ENCODE measurements around the gene LRRC71. TPM values are rescaled to one million over a fixed set of nuclear protein-coding genes. Genes with fewer than 3 reads are reported as not detected.

Gene LRRC71
- total RNA-seq, 1 donor: 0.36 TPM

DNA sequence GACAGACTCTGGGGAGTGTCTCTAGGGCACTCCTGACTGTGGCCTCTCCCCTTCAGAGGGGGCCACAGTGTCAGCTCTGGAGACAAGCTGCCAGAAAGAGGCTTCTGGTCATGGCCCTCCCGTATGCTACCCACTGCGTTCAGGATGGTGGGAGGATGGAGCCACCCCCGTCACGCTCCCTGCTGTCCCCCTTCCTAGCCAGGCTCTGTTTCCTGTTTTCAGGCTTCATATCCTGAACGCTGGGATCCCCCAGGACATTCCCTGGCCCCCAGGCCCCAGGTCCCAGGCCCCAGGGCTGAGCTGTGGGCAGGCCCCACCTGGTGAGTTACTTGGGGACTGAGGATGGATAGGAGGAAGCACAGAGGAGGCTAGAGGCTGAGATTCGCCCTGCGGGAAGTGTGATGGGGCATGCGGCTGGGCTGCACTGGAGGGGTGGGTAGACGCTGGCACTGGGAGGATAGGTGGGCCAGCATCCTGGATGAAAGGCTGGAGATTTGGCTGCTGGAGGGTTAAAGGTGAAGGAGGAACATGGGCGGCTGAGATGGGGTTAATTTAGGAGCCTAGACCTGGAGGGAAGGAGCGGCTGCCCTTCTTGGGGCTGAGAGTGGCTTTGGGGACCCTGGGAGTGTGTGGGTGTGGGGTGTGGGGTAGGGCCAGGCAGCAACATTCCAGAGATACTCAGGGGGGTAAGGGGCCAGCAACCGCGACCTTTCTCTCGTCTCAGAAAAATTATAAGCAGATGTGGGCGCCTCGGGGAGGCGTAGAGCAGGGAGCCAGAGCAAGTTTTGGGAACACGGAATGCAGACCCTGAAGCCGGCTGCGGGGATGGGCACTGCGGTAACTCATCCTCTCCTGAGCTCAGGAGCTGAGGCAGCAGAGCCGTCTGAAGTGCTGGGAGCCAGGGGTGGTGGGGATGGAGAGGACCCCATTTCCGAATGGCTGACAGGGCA, 18.2 kb upstream of the LRRC71 start:
- peak overlapping the region; percentile 19 for H3K4me2 ChIP-seq (ENCODE audit: insufficient read depth, low read length)

DNA sequence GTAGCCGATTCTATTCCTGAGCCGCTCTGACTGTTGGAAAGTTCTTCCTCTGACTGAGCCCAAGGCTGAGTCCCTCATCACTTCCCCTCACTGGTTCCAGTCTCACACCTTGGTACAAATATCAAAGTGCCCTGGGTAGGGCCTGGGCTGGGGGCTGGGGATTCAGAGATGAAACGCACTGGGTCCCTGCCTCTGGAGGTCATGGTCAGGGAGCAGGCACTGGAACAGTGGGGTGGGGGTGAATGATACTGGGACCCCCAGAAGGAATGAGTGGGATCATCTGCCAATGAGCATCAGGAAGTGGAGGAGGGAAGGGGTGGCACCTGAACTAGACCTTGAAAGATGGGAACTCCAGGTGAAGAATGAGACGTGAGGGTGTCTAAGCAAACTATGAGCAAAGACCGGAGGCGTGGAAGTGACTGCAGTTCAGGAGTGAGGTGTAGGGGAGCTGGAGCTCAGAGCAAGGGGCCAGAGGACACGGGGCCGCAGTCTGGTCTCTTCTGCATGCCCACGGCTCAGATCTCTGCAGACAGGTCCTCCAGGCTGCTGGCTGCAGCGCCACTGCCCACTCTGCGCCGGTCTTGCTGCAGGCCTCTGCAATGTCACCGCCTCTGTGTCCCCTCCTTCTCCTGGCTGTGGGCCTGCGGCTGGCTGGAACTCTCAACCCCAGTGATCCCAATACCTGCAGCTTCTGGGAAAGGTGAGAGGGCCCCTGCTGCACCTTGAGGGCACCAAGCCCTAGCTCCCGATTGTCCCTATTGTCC, 16.9 kb upstream of the LRRC71 start:
- Histone ChIP-seq H3K4me1 (ENCODE audit: insufficient read depth, low read length) (peaks cover 68% of the 10 kb centered on the region), H3K27me3 (ENCODE audit: insufficient read depth, low read length) (no peaks in the 10 kb centered on the region), H4K20me1 (ENCODE audit: insufficient read depth, low read length) (peaks cover 4% of the 10 kb centered on the region), H3K4me3 (ENCODE audit: insufficient read depth, low read length) (no peak overlapping the region), H3K36me3 (ENCODE audit: insufficient read depth, low read length) (peaks cover 30% of the 10 kb centered on the region), H2AFZ (ENCODE audit: low read length) (no peak overlapping the region), H3K4me2 (ENCODE audit: insufficient read depth, low read length) (no peak overlapping the region), H3K27ac (ENCODE audit: low read depth, low read length) (peak overlapping the region; percentile 100), H3K9me3 (ENCODE audit: low read depth, low read length) (no peaks in the 10 kb centered on the region), H3K79me2 (ENCODE audit: insufficient read depth, low read length) (peaks cover 85% of the 10 kb centered on the region)
- TF ChIP-seq, protein P1, sequence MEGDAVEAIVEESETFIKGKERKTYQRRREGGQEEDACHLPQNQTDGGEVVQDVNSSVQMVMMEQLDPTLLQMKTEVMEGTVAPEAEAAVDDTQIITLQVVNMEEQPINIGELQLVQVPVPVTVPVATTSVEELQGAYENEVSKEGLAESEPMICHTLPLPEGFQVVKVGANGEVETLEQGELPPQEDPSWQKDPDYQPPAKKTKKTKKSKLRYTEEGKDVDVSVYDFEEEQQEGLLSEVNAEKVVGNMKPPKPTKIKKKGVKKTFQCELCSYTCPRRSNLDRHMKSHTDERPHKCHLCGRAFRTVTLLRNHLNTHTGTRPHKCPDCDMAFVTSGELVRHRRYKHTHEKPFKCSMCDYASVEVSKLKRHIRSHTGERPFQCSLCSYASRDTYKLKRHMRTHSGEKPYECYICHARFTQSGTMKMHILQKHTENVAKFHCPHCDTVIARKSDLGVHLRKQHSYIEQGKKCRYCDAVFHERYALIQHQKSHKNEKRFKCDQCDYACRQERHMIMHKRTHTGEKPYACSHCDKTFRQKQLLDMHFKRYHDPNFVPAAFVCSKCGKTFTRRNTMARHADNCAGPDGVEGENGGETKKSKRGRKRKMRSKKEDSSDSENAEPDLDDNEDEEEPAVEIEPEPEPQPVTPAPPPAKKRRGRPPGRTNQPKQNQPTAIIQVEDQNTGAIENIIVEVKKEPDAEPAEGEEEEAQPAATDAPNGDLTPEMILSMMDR (IDR thresholded peaks at IDR 0.05; ENCODE audit: extremely low read depth, low read depth, low read length): no peak
- no peak for DNase-seq (ENCODE audit: insufficient read length, low spot score, missing footprints)

More for the DNA sequence above, 18.2 kb upstream of the LRRC71 start:
- Histone ChIP-seq H3K79me2 (ENCODE audit: insufficient read depth, low read length) (peaks cover 98% of the 10 kb centered on the region), H3K27ac (ENCODE audit: low read depth, low read length) (peak overlapping the region; percentile 100), H3K9me3 (ENCODE audit: low read depth, low read length) (no peaks in the 10 kb centered on the region), H3K4me3 (ENCODE audit: insufficient read depth, low read length) (no peak overlapping the region), H4K20me1 (ENCODE audit: insufficient read depth, low read length) (peaks cover 4% of the 10 kb centered on the region), H2AFZ (ENCODE audit: low read length) (no peak overlapping the region), H3K27me3 (ENCODE audit: insufficient read depth, low read length) (no peaks in the 10 kb centered on the region), H3K4me1 (ENCODE audit: insufficient read depth, low read length) (peaks cover 75% of the 10 kb centered on the region), H3K36me3 (ENCODE audit: insufficient read depth, low read length) (peaks cover 27% of the 10 kb centered on the region)
- TF ChIP-seq, protein P1 (IDR thresholded peaks at IDR 0.05; ENCODE audit: extremely low read depth, low read depth, low read length): no peak
- no peak for DNase-seq (ENCODE audit: insufficient read length, low spot score, missing footprints)

DNA sequence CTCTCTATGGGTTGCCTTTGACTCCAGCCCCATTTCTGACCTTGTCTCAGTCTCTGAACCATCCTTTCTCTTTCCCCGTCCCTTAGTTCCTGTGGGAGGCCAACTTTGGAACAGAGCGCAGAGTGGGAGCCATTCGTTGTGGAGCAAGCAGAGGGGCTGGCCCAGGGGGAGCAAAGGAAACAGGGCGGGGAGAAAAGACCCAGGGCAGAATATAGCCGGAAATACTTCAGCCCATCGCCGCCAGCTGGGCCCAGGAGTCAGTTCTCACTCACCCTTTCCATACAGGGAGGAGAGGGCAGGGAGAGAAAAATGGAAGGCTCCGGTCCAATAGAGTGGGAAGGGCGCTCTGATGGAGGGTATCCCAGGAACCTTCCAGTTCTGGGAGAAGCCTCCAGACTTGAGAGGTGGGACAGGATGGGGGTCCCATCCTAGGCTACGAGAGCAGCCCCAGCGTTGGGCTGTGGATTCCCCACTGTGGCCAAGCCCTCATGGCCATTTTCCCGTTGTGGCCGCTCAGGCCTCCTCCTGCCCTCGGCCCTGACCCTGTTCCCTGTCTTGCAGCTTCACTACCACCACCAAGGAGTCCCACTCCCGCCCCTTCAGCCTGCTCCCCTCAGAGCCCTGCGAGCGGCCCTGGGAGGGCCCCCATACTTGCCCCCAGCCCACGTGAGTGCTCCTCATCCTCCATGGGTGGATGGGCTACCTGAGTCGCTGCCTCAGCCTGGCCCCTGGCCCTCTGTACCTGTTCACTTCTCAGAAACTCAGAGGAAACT, 16.1 kb upstream of the LRRC71 start:
- Histone ChIP-seq H3K79me2 (ENCODE audit: insufficient read depth, low read length) (peaks cover 76% of the 10 kb centered on the region), H3K9me3 (ENCODE audit: low read depth, low read length) (no peaks in the 10 kb centered on the region), H3K27ac (ENCODE audit: low read depth, low read length) (no peak overlapping the region), H3K4me3 (ENCODE audit: insufficient read depth, low read length) (no peak overlapping the region), H3K4me2 (ENCODE audit: insufficient read depth, low read length) (no peak overlapping the region), H3K27me3 (ENCODE audit: insufficient read depth, low read length) (no peaks in the 10 kb centered on the region), H3K36me3 (ENCODE audit: insufficient read depth, low read length) (peaks cover 39% of the 10 kb centered on the region), H4K20me1 (ENCODE audit: insufficient read depth, low read length) (peaks cover 4% of the 10 kb centered on the region), H3K4me1 (ENCODE audit: insufficient read depth, low read length) (peaks cover 59% of the 10 kb centered on the region), H2AFZ (ENCODE audit: low read length) (no peak overlapping the region)
- no peak for DNase-seq (ENCODE audit: insufficient read length, low spot score, missing footprints)
- TF ChIP-seq, protein P1 (IDR thresholded peaks at IDR 0.05; ENCODE audit: extremely low read depth, low read depth, low read length): no peak

All from osteoblast (primary cell).